HG02970 (cell line): ENCODE measurements around the gene UBASH3A.
"Not testable (repeated sequence)": the region's sequence is repeated elsewhere in the genome, so short reads cannot be mapped to it uniquely, and the experiment has no call there.

Experiments
- ATAC-seq: cut with Tn5 transposase; IDR thresholded peaks from one replicate; pipeline ENCODE4 v1.9.1; 2021; ENCODE audit warnings: mild to moderate bottlenecking, moderate library complexity, moderate number of reproducible peaks; ENCODE audit not compliant: unreplicated experiment, low FRiP score

UBASH3A gene

GRCh38 chr21:42461881-42462877 lies 58.5 kb downstream of the UBASH3A start:
- no peak for ATAC-seq

- no peak for ATAC-seq
Measured at GRCh38 chr21:42463861-42464515, 60.3 kb downstream of the UBASH3A start.

- ATAC-seq, result no peak
Measured at GRCh38 chr21:42465008-42465802, 61.5 kb downstream of the UBASH3A start.

- ATAC-seq, result no peak
Measured at GRCh38 chr21:42465803-42466127, 62.1 kb downstream of the UBASH3A start.

- ATAC-seq, result no peak
Measured at GRCh38 chr21:42466700-42467099, 63.0 kb downstream of the UBASH3A start.

- ATAC-seq, result no peak
Measured at GRCh38 chr21:42467140-42467983, 63.7 kb downstream of the UBASH3A start.

- no peak for ATAC-seq
Measured at GRCh38 chr21:42468491-42469131, 64.9 kb downstream of the UBASH3A start.

GRCh38 chr21:42469272-42469671 lies 65.6 kb downstream of the UBASH3A start:
- ATAC-seq, result no peak

GRCh38 chr21:42469726-42470125 lies 66.0 kb downstream of the UBASH3A start:
- ATAC-seq, result not testable (repeated sequence)

- no peak for ATAC-seq
Measured at GRCh38 chr21:42471206-42471605, 67.5 kb downstream of the UBASH3A start.

- no peak for ATAC-seq
Measured at GRCh38 chr21:42471716-42472330, 68.1 kb downstream of the UBASH3A start.

GRCh38 chr21:42472521-42472920 lies 68.8 kb downstream of the UBASH3A start:
- ATAC-seq, result no peak

GRCh38 chr21:42473498-42474042 lies 69.9 kb downstream of the UBASH3A start:
- no peak for ATAC-seq

GRCh38 chr21:42474043-42474831 lies 70.5 kb downstream of the UBASH3A start:
- no peak for ATAC-seq

- no peak for ATAC-seq
Measured at GRCh38 chr21:42475036-42475435, 71.3 kb downstream of the UBASH3A start.

GRCh38 chr21:42475526-42476387 lies 72.1 kb downstream of the UBASH3A start:
- ATAC-seq, result no peak
